ENCODE results near the gene OR6K6.

Gene OR6K6

GRCh38 chr1:158800526-158800925 lies 46.0 kb downstream of the OR6K6 start:
- Histone ChIP-seq H3K27ac (no peak overlapping the region), H3K9me3 (no peaks in the 10 kb centered on the region), H3K36me3 (no peaks in the 10 kb centered on the region), H3K4me2 (no peak overlapping the region), H3K4me3 (no peak overlapping the region), H3K9ac (no peak overlapping the region), H4K20me1 (no peaks in the 10 kb centered on the region), H3K4me1 (no peaks in the 10 kb centered on the region), H3K27me3 (no peaks in the 10 kb centered on the region)
- TF ChIP-seq Cebpa-rat (IDR thresholded peaks at IDR 0.05) = no peak

GRCh38 chr1:158801396-158801795 lies 46.9 kb downstream of the OR6K6 start:
- H3K4me2 ChIP-seq = no peak overlapping the region
- no peak overlapping the region for H3K9ac ChIP-seq
- no peaks in the 10 kb centered on the region for H3K36me3 ChIP-seq
- no peaks in the 10 kb centered on the region for H3K4me1 ChIP-seq
- no peak for TF ChIP-seq Cebpa-rat (IDR thresholded peaks at IDR 0.05)
- H4K20me1 ChIP-seq = no peaks in the 10 kb centered on the region
- no peaks in the 10 kb centered on the region for H3K9me3 ChIP-seq
- H3K4me3 ChIP-seq = no peak overlapping the region
- no peaks in the 10 kb centered on the region for H3K27me3 ChIP-seq
- H3K27ac ChIP-seq = no peak overlapping the region

- Histone ChIP-seq H3K27me3 (no peaks in the 10 kb centered on the region), H3K9ac (no peak overlapping the region), H3K9me3 (no peaks in the 10 kb centered on the region), H3K4me1 (no peaks in the 10 kb centered on the region), H4K20me1 (no peaks in the 10 kb centered on the region), H3K4me3 (no peak overlapping the region), H3K27ac (no peak overlapping the region), H3K36me3 (no peaks in the 10 kb centered on the region), H3K4me2 (no peak overlapping the region)
- TF ChIP-seq Cebpa-rat (IDR thresholded peaks at IDR 0.05) = no peak
These were observed 49.2 kb downstream of the OR6K6 start for GRCh38 chr1:158803678-158804077.
